Ishikawa (cell line): ENCODE measurements around the gene PLEKHA5.

Source experiments
- CREB1 ChIP-seq: IDR thresholded peaks from 2 replicates; pipeline ENCODE4 v1.6.1; 2012; ENCODE audit warnings: low read depth
- MAX ChIP-seq: IDR thresholded peaks from 2 replicates; pipeline ENCODE4 v1.6.1; 2012
- NFIC ChIP-seq: IDR thresholded peaks from 2 replicates; pipeline ENCODE4 v1.6.1; 2012
- RAD21 ChIP-seq: IDR thresholded peaks from 2 replicates; pipeline ENCODE4 v1.6.1; 2012; ENCODE audit warnings: low read depth
- TAF1 ChIP-seq: IDR thresholded peaks from 2 replicates; pipeline ENCODE4 v1.6.1; 2012; ENCODE audit warnings: low read depth, mild to moderate bottlenecking
- TEAD4 ChIP-seq: IDR thresholded peaks from 2 replicates; pipeline ENCODE4 v1.6.1; 2012
- USF1 ChIP-seq: IDR thresholded peaks from 2 replicates; pipeline ENCODE4 v1.6.1; 2012
- YY1 ChIP-seq: IDR thresholded peaks from 2 replicates; pipeline ENCODE4 v1.6.1; 2012; ENCODE audit warnings: low read depth
- ZBTB7A ChIP-seq: IDR thresholded peaks from 2 replicates; pipeline ENCODE4 v1.6.1; 2012; ENCODE audit warnings: low read depth

DNA sequence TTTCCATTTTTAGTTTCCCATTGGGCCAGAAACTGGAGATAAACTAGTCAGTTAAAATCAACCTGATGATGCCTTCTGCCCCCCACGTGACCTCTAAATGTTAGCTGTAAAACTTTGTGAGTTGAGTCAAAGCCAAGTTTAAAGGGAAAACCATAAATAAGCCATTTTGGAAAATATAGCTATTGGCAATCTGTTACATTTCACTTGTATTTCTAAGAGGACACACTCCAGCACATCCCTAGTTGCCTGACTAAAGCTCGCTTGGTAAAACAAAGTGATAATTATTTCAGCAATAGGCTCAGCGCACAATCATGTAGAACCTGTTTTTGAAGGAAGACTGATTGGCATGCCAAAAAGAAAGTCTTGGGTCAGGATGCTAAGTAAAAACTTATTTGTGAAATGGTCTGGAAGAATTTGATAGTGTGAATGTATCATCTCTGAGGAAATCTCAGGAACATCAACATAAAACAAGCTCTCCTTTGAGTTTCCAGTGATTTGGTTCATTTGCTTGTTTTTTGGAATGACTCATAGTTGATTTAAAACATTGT lies 260.6 kb downstream of the PLEKHA5 start:
- TF ChIP-seq RAD21 (no peak), YY1 (no peak), USF1 (no peak), TAF1 (no peak), NFIC (no peak), CREB1 (no peak), TEAD4 (no peak), MAX (no peak), ZBTB7A (no peak)
